ENCODE measurements around the gene SEC31B. TPM values are rescaled to one million over a fixed set of nuclear protein-coding genes. Genes with fewer than 3 reads are reported as not detected.

The SEC31B gene
- total RNA-seq, 4 donors from 2014 or later: 2.6 to 11.3 (median 5.8) TPM

DNA sequence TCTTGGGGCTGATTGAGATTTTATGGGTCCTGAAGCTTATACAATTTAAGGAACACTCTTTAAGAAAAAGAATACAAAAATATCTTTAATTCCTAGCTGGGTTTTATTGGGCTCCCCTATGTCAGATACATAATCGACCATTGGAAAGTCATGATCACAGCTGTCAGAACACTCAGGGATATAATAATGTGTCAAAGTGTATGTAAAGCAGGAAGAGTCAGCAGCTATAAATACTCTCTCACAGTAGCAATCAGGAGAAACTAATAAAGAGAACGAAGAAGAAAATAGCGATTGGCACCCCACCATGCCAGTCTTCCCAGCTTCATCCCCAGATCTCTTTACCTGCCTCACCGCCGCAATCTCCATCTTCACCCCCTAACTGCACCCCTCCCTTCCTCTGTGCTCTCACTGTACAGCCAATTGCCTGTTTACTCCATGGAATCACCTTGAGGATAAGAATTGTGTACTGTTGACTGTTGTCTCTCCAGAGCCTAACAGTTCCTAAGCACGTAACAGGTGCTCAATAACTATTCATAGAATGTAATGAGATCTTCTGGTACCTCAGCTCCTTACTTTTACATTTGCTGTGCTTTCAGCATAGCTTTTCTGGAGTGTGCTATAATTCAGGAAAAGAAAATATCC lies 80.9 kb downstream of the SEC31B start:
- 84 to 89% methylated on average over 6 of the region's 6 CpGs for WGBS, 2 donors
- no peak overlapping the region for H3K4me3 ChIP-seq (ENCODE audit: low read depth, poor library complexity, severe bottlenecking)
- intact Hi-C loops (cut with DNase I; ENCODE audit: low total_unique reads): no loop called here
- no peak for DNase-seq (ENCODE audit: low spot score in 2 of 2)
- no peak for TF ChIP-seq POLR2A (IDR thresholded peaks at IDR 0.05)
- TF ChIP-seq, protein P1, sequence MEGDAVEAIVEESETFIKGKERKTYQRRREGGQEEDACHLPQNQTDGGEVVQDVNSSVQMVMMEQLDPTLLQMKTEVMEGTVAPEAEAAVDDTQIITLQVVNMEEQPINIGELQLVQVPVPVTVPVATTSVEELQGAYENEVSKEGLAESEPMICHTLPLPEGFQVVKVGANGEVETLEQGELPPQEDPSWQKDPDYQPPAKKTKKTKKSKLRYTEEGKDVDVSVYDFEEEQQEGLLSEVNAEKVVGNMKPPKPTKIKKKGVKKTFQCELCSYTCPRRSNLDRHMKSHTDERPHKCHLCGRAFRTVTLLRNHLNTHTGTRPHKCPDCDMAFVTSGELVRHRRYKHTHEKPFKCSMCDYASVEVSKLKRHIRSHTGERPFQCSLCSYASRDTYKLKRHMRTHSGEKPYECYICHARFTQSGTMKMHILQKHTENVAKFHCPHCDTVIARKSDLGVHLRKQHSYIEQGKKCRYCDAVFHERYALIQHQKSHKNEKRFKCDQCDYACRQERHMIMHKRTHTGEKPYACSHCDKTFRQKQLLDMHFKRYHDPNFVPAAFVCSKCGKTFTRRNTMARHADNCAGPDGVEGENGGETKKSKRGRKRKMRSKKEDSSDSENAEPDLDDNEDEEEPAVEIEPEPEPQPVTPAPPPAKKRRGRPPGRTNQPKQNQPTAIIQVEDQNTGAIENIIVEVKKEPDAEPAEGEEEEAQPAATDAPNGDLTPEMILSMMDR (IDR thresholded peaks at IDR 0.05): no peak

Other genes with a start within 250 kb of the SEC31B start
- gene BLOC1S2, start 233.2 kb downstream of the SEC31B start, total RNA-seq: 10 to 100 TPM; 33.4 to 51.1 (median 38.0) TPM
- not detected for gene PKD2L1, start 189.6 kb downstream of the SEC31B start, total RNA-seq
- 10 to 100 TPM; 23.8 to 56.7 (median 32.3) TPM for gene SCD, start 172.6 kb downstream of the SEC31B start, total RNA-seq
- under 1 TPM in 1 of 4 donors, not detected in 3; 0.42 TPM for gene WNT8B, start 56.9 kb downstream of the SEC31B start, total RNA-seq
- 100 to 1,000 TPM; 128 to 211 (median 177) TPM for gene NDUFB8, start 10.0 kb upstream of the SEC31B start, total RNA-seq
- 10 to 100 TPM; 11.9 to 21.0 (median 15.6) TPM for gene HIF1AN, start 16.1 kb upstream of the SEC31B start, total RNA-seq
- not detected for gene PAX2, start 225.7 kb upstream of the SEC31B start, total RNA-seq

Data from lower leg skin (tissue), 4 donors.